B cell (primary cell): ENCODE data around the gene SETD6. TPM values are rescaled to one million over a fixed set of nuclear protein-coding genes. Genes with fewer than 3 reads are reported as not detected.

Source experiments
- ATAC-seq: fragments of 200-7000 bp; cut with Tn5 transposase; one replicate; pipeline ENCODE4 v1.10.0; 2021; ENCODE audit warnings: low read depth, mild to moderate bottlenecking, moderate number of reproducible peaks, moderate library complexity
- CTCF ChIA-PET: fragments of 350-600 bp; sonication (Branson Sonifier 250); formaldehyde crosslinking; loops from one replicate; lab custom pipeline; 2021; ENCODE audit warnings: antibody characterized with exemption, inconsistent platforms; lab: Charles Lee
- POLR2A ChIA-PET: fragments of 350-600 bp; sonication (Branson Sonifier 250); formaldehyde crosslinking; loops from one replicate; lab custom pipeline; 2021; ENCODE audit warnings: antibody characterized with exemption; lab: Charles Lee
- DNase-seq: peaks from one replicate; pipeline ENCODE4 v3.0.0; 2013
- H2AFZ ChIP-seq: 2 replicates; pipeline ENCODE4 v1.6.1; 2012; ENCODE audit warnings: mild to moderate bottlenecking, low read depth, low read length; ENCODE audit not compliant: insufficient read depth, poor library complexity, severe bottlenecking
- H3K27ac ChIP-seq, 2 donors: 1 replicate in 1 of 2; 2 replicates in 1 of 2; pipeline ENCODE4 v1.5.1; 2012 to 2013; ENCODE audit warnings: low read length in 2 of 2, mild to moderate bottlenecking in 2 of 2, moderate library complexity in 1 of 2
- H3K27me3 ChIP-seq, 4 experiments: fragments of 200-600 bp in 1 of 4; sonication (generic) in 1 of 4; replicated peaks in 1 of 4; 1 replicate in 2 of 4; 2 replicates in 2 of 4; pipeline versions ENCODE4 v1.6.1 to v1.7.0; 2013 to 2016; ENCODE audit warnings: low read length in 3 of 4, mild to moderate bottlenecking in 2 of 4, mixed read lengths in 1 of 4, moderate library complexity in 1 of 4; ENCODE audit not compliant: insufficient read depth in 4 of 4, control insufficient read depth in 3 of 4; ENCODE audit errors: control extremely low read depth in 1 of 4
- H3K36me3 ChIP-seq, 2 experiments: replicated peaks in 1 of 2; 1 replicate in 1 of 2; 2 replicates in 1 of 2; pipeline versions ENCODE4 v1.6.1 to v1.7.1; 2013; ENCODE audit warnings: low read length in 1 of 2; ENCODE audit not compliant: insufficient read depth in 2 of 2, control insufficient read depth in 1 of 2; ENCODE audit errors: control extremely low read depth in 1 of 2, extremely low read depth in 1 of 2
- H3K4me1 ChIP-seq, 2 donors: fragments of 200-600 bp in 1 of 2; sonication (generic) in 1 of 2; 1 replicate in 1 of 2; 2 replicates in 1 of 2; pipeline versions ENCODE4 v1.5.1 to v1.6.1; 2013 to 2017; ENCODE audit warnings: low read length in 2 of 2; ENCODE audit not compliant: control insufficient read depth in 2 of 2, insufficient read depth in 2 of 2
- H3K4me2 ChIP-seq: replicated peaks from 2 replicates; pipeline ENCODE3; 2012; ENCODE audit warnings: mild to moderate bottlenecking, low read depth, low read length; ENCODE audit not compliant: poor library complexity, severe bottlenecking
- H3K4me3 ChIP-seq, 5 experiments: fragments of 200-600 bp in 1 of 5; sonication (generic) in 1 of 5; 1 replicate in 3 of 5; 2 replicates in 2 of 5; pipeline versions ENCODE4 v1.5.1 to v1.7.0; 2011 to 2016; ENCODE audit warnings: low read length in 4 of 5, mild to moderate bottlenecking in 4 of 5, low read depth in 2 of 5, control low read depth in 1 of 5, moderate library complexity in 1 of 5; ENCODE audit not compliant: insufficient read depth in 1 of 5; ENCODE audit errors: control extremely low read depth in 1 of 5, extremely low read depth in 1 of 5
- H3K79me2 ChIP-seq: fragments of 200-600 bp; sonication (generic); one replicate; pipeline ENCODE4 v1.6.0; 2016; ENCODE audit warnings: low read length; ENCODE audit not compliant: control insufficient read depth, insufficient read depth
- H3K9ac ChIP-seq: fragments of 200-600 bp; sonication (generic); 2 replicates; pipeline ENCODE4 v1.6.1; 2017; ENCODE audit warnings: mild to moderate bottlenecking, low read length, moderate library complexity
- H3K9me3 ChIP-seq, 3 donors: one replicate each; pipeline versions ENCODE4 v1.6.1 to v1.7.1; 2013; ENCODE audit warnings: low read length in 2 of 3; ENCODE audit not compliant: control insufficient read depth in 2 of 3, insufficient read depth in 1 of 3; ENCODE audit errors: control extremely low read depth in 1 of 3
- H4K20me1 ChIP-seq: 2 replicates; pipeline ENCODE4 v1.6.0; 2012; ENCODE audit warnings: mild to moderate bottlenecking, low read length; ENCODE audit not compliant: insufficient read depth, control insufficient read depth, poor library complexity, severe bottlenecking
- H3K27ac Mint-ChIP-seq: one replicate; pipeline ENCODE4 v1.8.0; 2021; ENCODE audit warnings: mixed read lengths
- H3K27me3 Mint-ChIP-seq: one replicate; pipeline ENCODE4 v1.8.0; 2021; ENCODE audit warnings: mixed read lengths
- H3K4me1 Mint-ChIP-seq: one replicate; pipeline ENCODE4 v1.8.0; 2021; ENCODE audit warnings: mixed read lengths
- H3K4me3 Mint-ChIP-seq: one replicate; pipeline ENCODE4 v1.8.0; 2021; ENCODE audit warnings: mixed read lengths
- H3K9me3 Mint-ChIP-seq: one replicate; pipeline ENCODE4 v1.8.0; 2022; ENCODE audit warnings: mixed read lengths; ENCODE audit not compliant: insufficient read depth
- CTCF ChIP-seq: fragments of 200-600 bp; IDR thresholded peaks from one replicate; pipeline ENCODE4 v1.8.0; 2022; ENCODE audit warnings: antibody characterized with exemption, mild to moderate bottlenecking
- EZH2 ChIP-seq: IDR thresholded peaks from 2 replicates; pipeline ENCODE4 v1.6.1; 2012; ENCODE audit warnings: borderline replicate concordance, low read depth, mild to moderate bottlenecking, moderate library complexity, low read length; ENCODE audit not compliant: insufficient read depth, poor library complexity, severe bottlenecking
- WGBS: methylation state at CpG from one replicate; pipeline ENCODE4 v1.1.5; 2013; ENCODE audit warnings: missing lambda C conversion rate; ENCODE audit not compliant: insufficient coverage; 5-methylcytosine and 5-hydroxymethylcytosine counted together
- intact Hi-C: fragments of 100-400 bp; cut with micrococcal nuclease; formaldehyde crosslinking; loops from one replicate; pipeline ENCODE4 v1.10.0; 2022
- polyA plus RNA-seq: library from polyadenylated mRNA; depleted of rRNA; stranded (reverse); fragments of >200 nt; gene quantifications from 2 replicates; pipeline ENCODE4 v1.2.3, GENCODE V29; 2012
- total RNA-seq, 2 donors: library from RNA; stranded (reverse); fragments of 120-200 nt in 1 of 2; gene quantifications; 1 replicate in 1 of 2; 2 replicates in 1 of 2; pipeline versions ENCODE4 v1.2.3 to v1.2.4, GENCODE V29; 2013 to 2022

SETD6 gene
- total and polyA plus RNA-seq, 2 donors (not counting 1 experiment from before 2014, with no cell fraction given), result 24.2 to 37.4 TPM

DNA sequence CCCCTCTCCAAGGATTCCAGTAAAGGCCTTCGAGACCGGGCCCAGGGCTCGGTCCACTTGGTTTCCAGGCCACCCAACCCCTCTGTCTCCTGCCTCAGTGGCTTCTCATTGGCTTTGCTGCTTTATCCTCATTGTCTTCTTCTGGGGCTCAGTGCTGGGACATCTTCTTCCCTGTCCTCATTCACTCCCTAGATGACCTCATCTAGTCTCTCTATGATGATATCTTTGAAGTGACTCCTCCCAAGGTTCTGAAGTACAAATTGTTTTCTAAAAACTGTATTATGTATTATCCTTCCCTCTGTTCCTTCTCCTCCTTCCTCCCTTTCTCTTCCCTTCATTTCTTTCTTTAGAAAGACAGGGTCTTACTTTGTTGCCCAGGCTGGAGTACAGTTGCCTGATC, 42.5 kb upstream of the SETD6 start:
- POLR2A ChIA-PET, result no interaction called here
- peaks cover 0 to 8% (median 1%) of the 10 kb centered on the region in 4 experiments for H3K27me3 ChIP-seq
- no peak overlapping the region for H3K4me3 ChIP-seq
- ATAC-seq, result no peak
- Mint-ChIP-seq H3K27ac (no peak overlapping the region), H3K4me1 (peaks cover 6% of the 10 kb centered on the region), H3K9me3 (no peaks in the 10 kb centered on the region), H3K27me3 (peaks cover 34% of the 10 kb centered on the region), H3K4me3 (no peak overlapping the region)
- no peaks in the 10 kb centered on the region for H3K9me3 ChIP-seq
- CTCF ChIA-PET, result interaction anchor here (1.2 to 1.6 kb wide), 2 partner anchors 15 to 136 kb away, joined by 5 to 7 read pairs; no protein-coding TSS in a partner anchor
- WGBS, result 95% methylated on average over 3 of the region's 3 CpGs
- no peaks in the 10 kb centered on the region for H3K79me2 ChIP-seq
- TF ChIP-seq EZH2 (no peak), CTCF (no peak)
- H3K27ac ChIP-seq, result no peak overlapping the region
- H3K9ac ChIP-seq, result no peak overlapping the region
- H4K20me1 ChIP-seq, result no peaks in the 10 kb centered on the region
- H3K4me1 ChIP-seq, result peaks cover 0 to 4% of the 10 kb centered on the region in 2 donors
- intact Hi-C loops, result no loop called here
- H2AFZ ChIP-seq, result no peak overlapping the region
- H3K36me3 ChIP-seq, result no peaks in the 10 kb centered on the region
- DNase-seq, result no peak
- no peak overlapping the region for H3K4me2 ChIP-seq

- Mint-ChIP-seq H3K4me1 (peaks cover 6% of the 10 kb centered on the region), H3K4me3 (no peak overlapping the region), H3K27ac (no peak overlapping the region), H3K9me3 (no peaks in the 10 kb centered on the region), H3K27me3 (peaks cover 19% of the 10 kb centered on the region)
- POLR2A ChIA-PET, result no interaction called here
- H3K27ac ChIP-seq, result no peak overlapping the region
- H3K9me3 ChIP-seq, result no peaks in the 10 kb centered on the region
- intact Hi-C loops, result no loop called here
- TF ChIP-seq EZH2 (no peak), CTCF (no peak)
- peaks cover 0 to 5% (median 1%) of the 10 kb centered on the region in 4 experiments for H3K27me3 ChIP-seq
- CTCF ChIA-PET, result interaction anchor here (1.5 to 1.6 kb wide), 2 partner anchors 137 to 138 kb away, joined by 3 to 5 read pairs; no protein-coding TSS in a partner anchor
- no peaks in the 10 kb centered on the region for H3K79me2 ChIP-seq
- H3K9ac ChIP-seq, result no peak overlapping the region
- H2AFZ ChIP-seq, result no peak overlapping the region
- peaks cover 0 to 4% of the 10 kb centered on the region in 2 donors for H3K4me1 ChIP-seq
- no peaks in the 10 kb centered on the region for H3K36me3 ChIP-seq
- H4K20me1 ChIP-seq, result no peaks in the 10 kb centered on the region
- WGBS, result 91% methylated on average over 8 of the region's 10 CpGs
- ATAC-seq (no peak), DNase-seq (no peak)
- H3K4me3 ChIP-seq, result no peak overlapping the region
- H3K4me2 ChIP-seq, result no peak overlapping the region
Measured at GRCh38 chr16:58474296-58474695, 41.0 kb upstream of the SETD6 start.
